Skeletal muscle tissue (tissue), 4 donors: ENCODE data around the gene UNC13A. TPM values are rescaled to one million over a fixed set of nuclear protein-coding genes. Genes with fewer than 3 reads are reported as not detected.

ENCODE experiments used
- H3K27ac ChIP-seq: one replicate; pipeline ENCODE4 v1.7.0; 2013; ENCODE audit warnings: mild to moderate bottlenecking, low read depth, low read length, inconsistent platforms
- H3K27me3 ChIP-seq, 3 donors: one replicate each; pipeline ENCODE4 v1.7.0; 2013; ENCODE audit warnings: low read length in 3 of 3; ENCODE audit not compliant: control insufficient read depth in 3 of 3, insufficient read depth in 3 of 3
- H3K36me3 ChIP-seq, 3 donors: one replicate each; pipeline ENCODE4 v1.7.0; 2013; ENCODE audit warnings: low read length in 3 of 3; ENCODE audit not compliant: control insufficient read depth in 3 of 3, insufficient read depth in 3 of 3
- H3K4me1 ChIP-seq, 3 donors: one replicate each; pipeline ENCODE4 v1.7.0; 2013; ENCODE audit warnings: low read length in 3 of 3, mild to moderate bottlenecking in 3 of 3; ENCODE audit not compliant: control insufficient read depth in 3 of 3, insufficient read depth in 3 of 3
- H3K4me3 ChIP-seq, 3 donors: one replicate each; pipeline ENCODE4 v1.7.0; 2013; ENCODE audit warnings: low read length in 3 of 3
- H3K9ac ChIP-seq, 3 donors: one replicate each; pipeline ENCODE4 v1.7.0; 2013; ENCODE audit warnings: low read length in 3 of 3, mild to moderate bottlenecking in 3 of 3, moderate library complexity in 2 of 3, low read depth in 1 of 3
- H3K9me3 ChIP-seq, 3 donors: one replicate each; pipeline ENCODE4 v1.7.0; 2013; ENCODE audit warnings: low read length in 3 of 3; ENCODE audit not compliant: control insufficient read depth in 3 of 3
- total RNA-seq: library from RNA; depleted of rRNA; stranded (reverse); fragments of >200 nt; gene quantifications from one replicate; pipeline ENCODE4 v1.2.3, GENCODE V29; 2014
- donor health status: Osteomylitis.

The UNC13A gene
- total RNA-seq, 1 donor from 2014 or later: not detected

DNA sequence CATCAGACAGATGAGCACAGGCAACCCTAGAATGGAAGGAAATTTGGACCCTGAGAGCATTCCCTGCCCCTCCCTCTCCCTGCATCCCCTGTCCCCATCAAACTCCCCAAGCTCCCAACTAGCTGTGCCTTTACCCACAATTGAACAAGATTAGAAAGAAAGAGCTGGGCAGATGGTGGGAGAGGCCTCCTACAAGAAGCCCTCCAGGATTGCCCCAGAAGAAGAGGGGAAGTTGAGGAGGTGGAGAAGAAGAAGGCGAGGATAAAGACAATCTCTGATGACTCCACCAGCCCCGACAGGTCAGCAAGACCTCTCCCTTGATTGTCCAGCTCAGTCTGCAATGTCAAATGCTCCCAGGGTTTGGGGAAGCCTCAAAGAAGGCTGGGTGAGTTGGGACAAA lies 11.9 kb downstream of the UNC13A start:
- H3K9ac ChIP-seq: no peak overlapping the region
- no peak overlapping the region for H3K27ac ChIP-seq
- peaks cover 0 to 3% (median 0%) of the 10 kb centered on the region in 3 donors for H3K9me3 ChIP-seq
- no peak overlapping the region for H3K4me3 ChIP-seq
- H3K4me1 ChIP-seq: peaks cover 6 to 11% (median 8%) of the 10 kb centered on the region in 3 donors
- no peaks in the 10 kb centered on the region for H3K36me3 ChIP-seq
- H3K27me3 ChIP-seq: peaks cover 16 to 18% (median 16%) of the 10 kb centered on the region in 3 donors

DNA sequence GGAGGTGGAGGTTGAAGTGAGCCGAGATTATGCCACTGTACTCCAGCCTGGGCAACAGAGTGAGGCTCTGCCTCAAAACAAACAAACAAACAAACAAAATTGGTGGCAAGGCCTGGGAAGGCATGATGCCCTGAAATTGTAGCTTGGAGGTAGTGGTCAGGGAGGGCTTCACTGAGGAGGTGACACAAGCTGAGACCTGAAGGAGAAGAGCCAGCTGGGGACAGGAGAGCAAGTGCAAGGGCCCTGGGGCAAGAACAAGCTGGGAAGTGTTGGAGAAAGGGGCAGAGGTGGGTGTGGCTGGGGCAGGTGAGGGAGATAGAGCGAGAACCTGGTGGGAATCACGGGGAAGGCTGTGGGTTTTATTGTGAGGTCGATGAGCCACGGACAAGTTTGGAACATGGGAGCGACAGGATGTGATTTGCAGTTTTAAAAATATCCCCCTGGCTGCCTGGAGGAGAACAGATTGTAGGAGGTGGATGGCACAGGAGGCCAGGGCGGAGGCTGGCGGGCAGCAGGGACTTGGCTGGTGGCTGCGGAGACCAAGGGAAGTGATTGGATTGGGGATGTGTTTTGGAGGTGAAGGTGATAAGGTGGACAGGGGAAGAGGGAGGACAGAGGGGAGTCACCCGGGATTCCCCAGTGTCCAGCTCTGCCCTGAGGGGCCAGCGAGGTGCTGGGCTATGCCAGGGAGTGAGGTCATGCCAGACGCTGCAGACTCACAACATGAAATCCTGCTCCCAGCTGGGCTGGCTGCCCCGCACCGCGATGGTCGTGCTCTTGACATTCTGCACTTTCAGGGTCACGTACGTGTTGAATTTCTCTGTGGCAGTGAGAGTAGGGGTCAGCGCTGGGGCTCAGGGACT lies 14.0 kb downstream of the UNC13A start:
- H3K27ac ChIP-seq: no peak overlapping the region
- H3K4me1 ChIP-seq: no peaks in the 10 kb centered on the region
- H3K27me3 ChIP-seq: peaks cover 12 to 13% (median 12%) of the 10 kb centered on the region in 3 donors
- H3K36me3 ChIP-seq: no peaks in the 10 kb centered on the region
- peaks cover 0 to 3% (median 0%) of the 10 kb centered on the region in 3 donors for H3K9me3 ChIP-seq
- H3K9ac ChIP-seq: no peak overlapping the region
- no peak overlapping the region for H3K4me3 ChIP-seq

DNA sequence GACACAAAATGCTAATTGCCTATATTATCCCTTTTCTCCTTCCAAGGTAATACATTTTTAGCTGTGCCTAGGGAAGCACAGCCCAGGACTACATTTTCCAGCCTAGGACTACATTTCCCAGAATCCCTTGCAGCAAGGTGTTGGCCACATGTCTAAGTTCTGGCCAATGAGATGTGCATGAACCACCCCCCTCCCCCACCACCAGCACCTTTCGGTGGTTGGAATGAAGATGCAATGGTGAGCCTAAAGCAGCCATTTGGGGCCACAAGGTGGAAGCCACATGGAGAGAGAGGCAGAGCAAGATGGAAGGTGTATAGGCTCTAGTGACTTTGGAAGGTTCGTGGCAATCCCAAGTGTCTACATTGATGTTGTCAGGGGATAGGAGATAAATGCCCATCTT lies 16.2 kb downstream of the UNC13A start:
- no peak overlapping the region for H3K27ac ChIP-seq

DNA sequence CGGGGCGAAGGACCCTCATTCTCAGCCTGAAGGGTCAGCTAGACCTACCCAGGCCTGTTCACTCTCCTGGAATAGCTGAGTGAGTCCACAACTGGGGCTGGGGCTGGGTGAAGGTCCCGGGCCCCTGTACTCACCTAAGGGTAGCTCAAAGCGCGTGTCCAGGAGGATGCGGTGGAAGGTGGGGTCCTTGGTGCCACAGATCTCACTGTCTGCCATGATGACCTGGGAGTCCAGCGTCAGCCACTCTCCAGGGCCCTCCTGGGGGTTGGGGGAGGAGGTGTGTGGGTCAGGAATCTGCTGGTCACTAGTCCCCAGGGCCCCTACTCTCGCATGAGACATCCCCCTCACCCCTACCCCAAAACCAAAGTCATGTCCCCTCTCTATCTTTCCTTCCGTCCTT lies 18.7 kb downstream of the UNC13A start:
- Histone ChIP-seq H3K4me1 (no peaks in the 10 kb centered on the region), H3K9me3 (peaks cover 0 to 11% (median 5%) of the 10 kb centered on the region in 3 donors), H3K9ac (no peak overlapping the region), H3K4me3 (no peak overlapping the region), H3K27ac (no peak overlapping the region), H3K27me3 (peaks cover 5 to 7% (median 6%) of the 10 kb centered on the region in 3 donors), H3K36me3 (no peaks in the 10 kb centered on the region)

More for the DNA sequence above, 16.2 kb downstream of the UNC13A start:
- Histone ChIP-seq H3K4me1 (no peaks in the 10 kb centered on the region), H3K27me3 (peaks cover 10 to 12% (median 10%) of the 10 kb centered on the region in 3 donors), H3K36me3 (no peaks in the 10 kb centered on the region), H3K9ac (no peak overlapping the region), H3K9me3 (peaks cover 0 to 3% (median 0%) of the 10 kb centered on the region in 3 donors), H3K4me3 (no peak overlapping the region)

DNA sequence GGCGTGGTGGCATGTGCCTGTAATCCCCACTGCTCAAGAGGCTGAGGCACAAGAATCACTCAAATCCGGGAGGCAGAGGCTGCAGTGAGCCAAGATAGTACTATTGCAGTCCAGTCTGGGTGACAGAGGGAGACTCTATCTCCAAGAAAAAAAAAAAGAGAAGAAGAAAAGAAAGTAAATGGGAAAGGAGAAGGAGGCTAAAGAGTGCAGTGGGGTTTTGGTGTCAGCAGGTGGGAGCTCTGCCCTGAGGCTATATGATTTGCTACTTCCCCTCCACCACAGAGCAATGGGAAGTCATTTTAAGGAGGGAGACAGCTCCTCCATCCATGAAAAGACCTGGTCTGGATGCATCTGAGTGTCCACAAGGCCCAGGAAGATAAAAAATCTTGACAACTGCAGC lies 23.1 kb downstream of the UNC13A start:
- no peak overlapping the region for H3K9ac ChIP-seq
- H3K4me3 ChIP-seq: no peak overlapping the region
- no peaks in the 10 kb centered on the region for H3K4me1 ChIP-seq
- H3K36me3 ChIP-seq: no peaks in the 10 kb centered on the region
- H3K27me3 ChIP-seq: no peaks in the 10 kb centered on the region
- H3K27ac ChIP-seq: no peak overlapping the region
- peaks cover 0 to 9% (median 9%) of the 10 kb centered on the region in 3 donors for H3K9me3 ChIP-seq

DNA sequence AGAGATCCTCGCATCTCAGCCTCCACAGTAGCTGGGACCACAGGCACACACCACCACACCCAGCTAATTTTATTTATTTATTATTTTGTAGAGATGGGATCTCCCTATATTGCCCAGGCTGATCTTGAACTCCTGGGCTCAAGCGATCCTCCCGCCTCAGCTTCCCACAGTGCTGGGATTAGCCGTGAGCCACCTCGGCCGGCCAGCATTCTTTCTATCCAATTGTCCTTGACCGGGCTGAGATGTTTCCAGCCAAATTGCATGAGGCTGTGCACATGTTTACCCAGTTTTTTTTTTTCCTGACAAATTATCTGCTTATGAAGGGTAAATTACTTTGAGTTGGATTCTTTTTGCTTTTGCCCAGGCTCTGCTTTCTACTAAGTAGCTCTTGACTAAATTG lies 28.2 kb downstream of the UNC13A start:
- H3K4me1 ChIP-seq: no peaks in the 10 kb centered on the region
- peaks cover 0 to 2% (median 0%) of the 10 kb centered on the region in 3 donors for H3K27me3 ChIP-seq
- no peak overlapping the region for H3K9ac ChIP-seq

DNA sequence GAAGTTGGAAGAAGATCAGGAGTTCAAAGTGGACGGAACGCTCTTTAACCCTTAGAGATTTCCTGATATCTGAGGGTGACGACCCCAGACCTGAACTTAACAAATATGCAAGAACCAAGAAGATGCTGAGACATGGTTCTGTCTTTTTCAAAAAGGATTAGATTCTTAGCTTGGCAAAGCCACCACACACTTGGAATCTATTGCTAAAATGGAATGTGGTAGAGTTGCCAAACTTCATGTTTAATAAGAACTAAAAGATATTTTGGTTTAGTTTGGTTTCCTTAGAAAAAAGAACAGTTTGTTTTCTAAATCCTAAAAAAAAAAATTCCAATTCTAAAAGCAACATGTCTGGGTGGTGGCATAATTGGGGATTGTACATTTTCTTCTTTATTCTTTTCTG lies 29.5 kb downstream of the UNC13A start:
- H3K27ac ChIP-seq: no peak overlapping the region
- H3K4me1 ChIP-seq: no peaks in the 10 kb centered on the region
- peaks cover 0 to 6% (median 6%) of the 10 kb centered on the region in 3 donors for H3K9me3 ChIP-seq
- H3K9ac ChIP-seq: no peak overlapping the region
- H3K4me3 ChIP-seq: no peak overlapping the region
- H3K27me3 ChIP-seq: peaks cover 0 to 2% (median 2%) of the 10 kb centered on the region in 3 donors
- no peaks in the 10 kb centered on the region for H3K36me3 ChIP-seq

More for the DNA sequence above, 28.2 kb downstream of the UNC13A start:
- Histone ChIP-seq H3K36me3 (no peaks in the 10 kb centered on the region), H3K9me3 (peaks cover 0 to 7% (median 3%) of the 10 kb centered on the region in 3 donors), H3K4me3 (no peak overlapping the region), H3K27ac (no peak overlapping the region)

DNA sequence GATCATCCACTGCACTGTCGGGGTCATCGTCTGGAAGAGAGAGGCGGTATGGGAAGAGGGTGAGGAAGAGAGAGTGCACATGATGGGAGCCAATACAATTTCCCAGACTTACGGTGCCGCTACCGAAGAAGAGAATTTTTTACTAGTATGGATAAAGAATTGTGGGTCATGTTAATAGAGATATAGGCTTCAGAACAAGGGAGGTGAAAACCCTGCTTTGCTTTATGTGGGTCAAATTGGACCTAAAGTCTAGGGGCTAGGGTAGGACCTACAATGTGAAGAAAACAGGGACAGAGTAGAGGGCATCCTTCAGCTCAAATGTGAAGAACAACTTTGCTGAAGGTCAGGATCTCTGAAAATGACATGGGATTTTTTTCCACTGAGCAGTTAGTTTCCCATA lies 29.9 kb downstream of the UNC13A start:
- no peak overlapping the region for H3K4me3 ChIP-seq
- H3K27ac ChIP-seq: no peak overlapping the region
- H3K9ac ChIP-seq: no peak overlapping the region
- peaks cover 0 to 2% (median 2%) of the 10 kb centered on the region in 3 donors for H3K27me3 ChIP-seq
- no peaks in the 10 kb centered on the region for H3K36me3 ChIP-seq
- no peaks in the 10 kb centered on the region for H3K4me1 ChIP-seq
- peaks cover 0 to 6% (median 3%) of the 10 kb centered on the region in 3 donors for H3K9me3 ChIP-seq

DNA sequence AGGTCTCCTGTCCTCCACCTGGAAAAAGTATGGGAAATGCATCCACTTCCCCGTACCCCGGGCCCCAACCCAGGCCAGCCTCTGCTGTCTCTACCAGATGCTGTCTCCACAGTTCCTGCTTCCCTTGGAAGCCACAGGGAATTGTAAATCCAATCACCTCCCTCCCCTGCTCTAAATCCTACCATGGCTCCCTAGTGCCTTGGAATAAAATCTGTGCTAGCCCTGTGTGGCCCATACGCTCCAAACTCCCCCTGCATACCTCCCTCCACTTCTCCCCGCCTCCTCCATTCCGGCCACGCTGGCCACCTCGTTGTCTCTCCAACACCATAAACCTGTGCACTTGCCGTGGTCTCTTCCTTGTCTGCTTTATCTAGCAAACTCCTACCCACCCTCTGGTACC lies 31.2 kb downstream of the UNC13A start:
- Histone ChIP-seq H3K27ac (no peak overlapping the region), H3K9ac (no peak overlapping the region), H3K4me1 (no peaks in the 10 kb centered on the region), H3K4me3 (no peak overlapping the region), H3K36me3 (no peaks in the 10 kb centered on the region), H3K27me3 (peaks cover 0 to 2% (median 2%) of the 10 kb centered on the region in 3 donors), H3K9me3 (peaks cover 0 to 6% (median 3%) of the 10 kb centered on the region in 3 donors)

DNA sequence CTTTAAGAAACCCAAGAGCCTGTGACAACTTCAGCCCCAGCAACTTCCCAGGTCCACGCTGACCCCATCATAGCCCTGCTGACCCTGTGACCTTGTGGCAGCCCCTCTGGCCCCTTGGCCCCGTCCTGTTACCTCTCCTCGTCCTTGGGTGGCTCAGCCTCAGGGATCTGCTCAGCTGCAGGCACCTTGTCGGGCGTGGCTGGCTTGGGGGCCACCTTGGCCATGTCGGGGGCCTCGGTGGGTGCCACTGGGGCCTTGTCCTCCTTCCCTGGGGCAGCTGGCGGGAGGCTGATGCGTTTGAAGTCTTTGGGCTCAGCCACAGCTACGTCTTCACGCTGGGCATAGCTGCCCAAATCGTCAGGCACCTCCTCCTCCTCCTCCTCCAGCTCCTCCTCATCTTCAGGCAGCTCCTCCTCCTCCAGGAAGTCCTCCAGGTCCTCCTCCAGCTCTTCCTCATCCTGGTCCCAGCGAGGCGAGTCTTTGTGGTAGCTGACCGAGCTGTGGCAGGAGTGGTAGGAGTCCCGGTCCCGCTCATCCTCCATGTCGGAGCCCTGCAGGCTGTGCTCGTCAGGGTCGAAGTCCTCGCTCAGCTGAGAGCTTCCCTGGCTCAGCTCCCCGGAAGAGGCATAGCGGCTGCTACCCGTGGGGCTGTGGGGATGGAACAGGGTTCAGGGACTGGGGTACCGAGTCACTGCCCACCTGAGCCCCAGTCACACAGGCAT lies 32.2 kb downstream of the UNC13A start:
- Histone ChIP-seq H3K4me3 (no peak overlapping the region), H3K4me1 (no peaks in the 10 kb centered on the region)

More for the DNA sequence above, 32.2 kb downstream of the UNC13A start:
- Histone ChIP-seq H3K36me3 (no peaks in the 10 kb centered on the region), H3K9ac (no peak overlapping the region), H3K27ac (no peak overlapping the region), H3K9me3 (peaks cover 0 to 6% (median 3%) of the 10 kb centered on the region in 3 donors), H3K27me3 (peaks cover 0 to 2% (median 2%) of the 10 kb centered on the region in 3 donors)
